Measurements from ENCODE around the gene PLD3.
"Not testable (repeated sequence)": the region's sequence is repeated elsewhere in the genome, so short reads cannot be mapped to it uniquely, and the experiment has no call there.

PLD3 gene

DNA sequence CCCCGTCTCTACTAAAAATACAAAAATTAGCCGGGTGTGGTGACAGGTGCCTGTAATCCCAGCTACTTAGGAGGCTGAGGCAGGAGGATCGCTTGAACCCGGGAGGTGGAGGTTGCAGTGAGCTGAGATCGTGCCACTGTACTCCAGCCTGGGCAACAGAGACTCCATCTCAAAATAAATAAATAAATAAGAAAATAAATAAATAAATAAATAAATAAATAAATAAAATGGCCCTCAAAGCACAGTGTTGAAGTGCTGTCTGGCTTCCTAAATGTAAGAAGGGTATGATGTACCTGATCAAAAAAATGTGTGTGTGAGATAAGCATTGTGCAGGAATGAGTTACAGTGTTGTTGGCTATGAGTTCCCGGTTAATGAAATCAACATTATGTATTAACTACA is 15.4 kb upstream of the PLD3 start:
- not testable (repeated sequence) for DNase-seq

DNA sequence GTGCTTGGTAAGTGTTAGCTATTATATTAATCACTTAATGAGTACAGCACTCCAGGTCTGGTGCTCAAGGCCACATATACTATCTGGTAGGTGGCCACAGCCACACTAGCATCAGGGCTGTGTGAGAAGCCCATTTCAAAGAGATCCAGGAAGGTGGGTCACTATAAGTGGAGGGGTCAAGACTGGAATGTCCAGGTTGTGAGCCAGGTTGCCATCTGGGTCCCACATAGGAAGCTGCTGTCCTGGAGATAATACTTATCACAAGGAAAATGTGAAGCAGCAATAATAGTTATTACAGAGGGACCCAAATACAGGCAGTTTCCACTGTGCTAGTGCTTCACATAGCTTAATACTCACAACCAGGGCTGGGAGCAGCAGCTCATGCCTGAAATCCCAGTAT is 13.4 kb upstream of the PLD3 start:
- DNase-seq, result no peak

DNA sequence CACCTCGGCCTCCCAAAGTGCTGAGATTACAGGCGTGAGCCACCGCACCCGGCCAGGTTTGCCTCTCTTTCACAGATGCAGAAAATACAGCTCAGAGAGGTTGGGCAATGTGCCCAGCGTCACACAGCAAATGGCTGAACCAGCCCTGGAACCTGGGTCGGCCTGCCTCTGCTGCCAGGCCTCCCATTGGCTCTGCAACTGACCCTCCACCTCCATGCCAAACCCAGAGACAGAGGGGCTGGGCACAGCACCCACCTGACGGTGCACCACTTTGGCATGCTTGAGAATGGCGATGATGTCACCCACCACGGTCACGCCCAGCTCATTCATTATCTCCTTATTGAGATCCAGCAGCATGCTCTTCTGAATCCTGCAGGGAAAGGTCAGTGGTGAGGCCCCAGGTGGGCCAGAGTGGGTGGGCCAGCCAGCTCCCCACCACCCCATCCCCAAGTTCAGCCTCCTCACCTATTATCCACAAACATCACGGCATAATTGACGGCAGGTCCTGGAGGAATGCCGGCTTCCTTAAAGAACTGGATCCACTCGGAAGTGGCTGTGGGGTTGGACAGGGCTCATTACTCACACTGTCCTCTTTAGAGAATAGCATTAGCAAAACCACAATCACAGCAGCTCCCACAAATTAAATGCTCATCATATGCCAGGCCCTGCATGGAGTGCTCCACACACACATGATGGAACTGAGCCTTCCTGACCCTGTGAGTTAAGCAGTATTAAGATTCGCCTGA is 12.5 kb upstream of the PLD3 start:
- no peak for DNase-seq

DNA sequence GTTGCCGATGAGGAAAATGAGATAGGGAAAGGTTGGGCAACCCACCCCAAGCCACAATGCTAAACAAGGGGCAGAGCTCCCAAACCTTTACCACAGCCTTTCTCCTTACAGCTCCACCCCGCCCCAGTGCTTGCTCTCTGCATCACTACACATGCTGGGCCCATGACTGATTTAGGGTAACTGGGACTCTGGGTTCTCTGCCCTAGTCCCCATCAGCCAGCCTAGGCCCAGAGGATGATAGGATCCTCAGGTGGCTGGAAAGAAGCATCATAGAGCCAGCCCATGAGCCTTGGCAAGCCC is 11.9 kb upstream of the PLD3 start:
- no peak for DNase-seq

DNA sequence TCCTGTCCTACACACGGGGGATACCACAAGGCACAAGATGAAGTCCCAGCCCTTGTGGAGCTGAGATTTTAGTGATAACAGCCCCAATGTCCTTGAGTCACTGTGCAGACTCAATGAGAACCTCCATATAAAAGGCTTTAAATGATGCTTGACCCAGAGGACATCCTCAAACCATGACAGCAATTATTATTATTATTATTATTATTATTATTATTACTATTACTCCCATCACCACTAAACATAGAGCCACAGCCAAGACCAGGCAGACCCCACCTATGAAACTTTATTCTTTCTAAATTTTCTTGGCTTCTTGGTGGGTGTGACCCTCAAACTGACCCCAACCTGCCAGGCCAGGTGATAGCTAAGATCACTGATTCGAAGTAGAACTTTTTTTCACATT is 11.4 kb upstream of the PLD3 start:
- no peak for DNase-seq

DNA sequence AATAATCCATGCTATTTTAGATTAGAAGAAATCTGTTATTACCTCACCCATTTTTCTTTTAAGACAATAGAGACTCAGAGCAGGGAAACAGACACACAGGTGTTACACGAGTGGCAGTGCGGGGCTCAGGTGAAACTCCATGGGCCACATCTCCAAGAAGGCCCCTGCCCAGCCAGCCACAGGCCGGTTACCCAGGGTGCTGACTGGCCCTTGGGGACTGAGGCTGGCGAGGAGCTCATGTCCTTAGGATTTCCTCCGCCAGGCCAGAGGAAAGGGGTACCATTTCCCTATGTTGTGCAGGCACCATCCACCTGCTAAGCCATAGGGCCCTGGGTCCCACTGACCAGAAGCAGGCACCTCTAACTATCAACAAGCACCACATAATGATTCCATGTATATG is 10.9 kb upstream of the PLD3 start:
- no peak for DNase-seq

DNA sequence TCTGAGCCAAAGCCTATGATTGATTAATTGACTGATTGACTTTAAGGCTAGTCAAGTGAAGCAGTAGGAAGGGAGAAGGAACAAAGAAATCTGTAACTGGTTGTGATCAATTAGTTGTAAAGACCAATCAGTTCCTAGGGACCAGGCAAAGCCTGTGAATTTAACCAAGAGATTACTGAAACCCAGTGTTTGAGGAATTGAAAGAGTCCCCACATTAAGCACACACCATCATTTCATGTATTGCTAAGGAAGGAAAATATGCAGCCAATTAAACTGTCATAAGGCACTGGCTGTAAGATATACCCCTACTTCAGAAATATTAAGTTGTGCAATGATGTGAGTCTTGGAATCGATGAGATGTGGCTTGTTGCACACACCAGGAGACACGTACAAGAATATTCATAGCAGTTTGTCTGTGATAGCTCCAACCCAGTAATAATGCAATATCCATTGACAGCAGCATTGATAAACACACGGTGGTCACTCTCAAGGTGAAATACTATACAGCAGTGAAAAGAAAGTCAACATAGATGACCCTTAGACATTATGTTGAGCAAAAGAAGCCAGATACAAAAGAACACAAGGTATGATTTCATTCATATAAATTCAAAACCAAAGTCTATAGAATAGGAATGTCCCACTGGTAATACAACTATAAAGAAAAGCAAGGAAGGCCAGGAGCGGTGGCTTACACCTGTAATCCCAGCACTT is 9.3 kb upstream of the PLD3 start:
- no peak for DNase-seq

DNA sequence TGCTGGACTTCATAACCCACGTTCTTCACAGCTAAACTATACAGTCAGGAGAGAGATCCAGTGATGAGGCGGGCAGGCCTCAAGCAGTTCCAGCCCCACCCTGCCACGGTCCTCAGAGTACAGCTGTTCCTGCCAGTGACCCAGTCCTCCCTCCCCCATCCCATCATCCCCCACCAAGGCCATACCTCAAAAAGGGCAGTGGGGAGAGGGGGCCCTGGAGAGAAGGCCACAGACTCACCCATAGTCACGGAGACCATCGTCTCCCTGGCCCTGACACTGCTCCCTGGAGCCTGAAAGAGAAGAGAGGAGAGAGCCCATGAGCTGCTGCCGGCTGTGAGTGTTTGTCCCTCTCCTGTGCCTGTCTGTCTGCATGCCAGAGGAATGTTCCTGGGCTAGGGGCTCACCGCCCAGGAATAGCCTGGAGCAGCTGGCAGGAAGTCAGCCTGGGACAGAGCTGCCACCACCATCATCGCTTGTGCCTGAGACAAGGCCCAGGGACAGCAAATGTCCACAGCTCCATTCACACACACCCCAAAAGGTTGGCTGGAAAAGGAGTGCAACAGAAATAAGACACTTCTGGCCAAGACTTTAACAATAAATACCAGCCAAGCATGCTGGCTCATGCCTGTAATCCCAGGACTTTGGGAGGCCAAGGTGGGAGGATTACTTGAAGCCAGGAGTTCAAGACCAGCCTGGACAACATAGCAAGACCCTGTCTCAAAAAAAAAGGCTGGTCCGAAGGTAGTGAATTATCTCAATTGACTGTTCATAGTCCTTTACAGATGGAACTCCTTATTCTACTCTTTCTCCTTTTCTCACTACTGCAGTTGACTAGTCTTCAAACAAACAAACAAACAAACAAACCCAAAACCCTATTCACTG is 6.7 kb upstream of the PLD3 start:
- DNase-seq, result no peak

DNA sequence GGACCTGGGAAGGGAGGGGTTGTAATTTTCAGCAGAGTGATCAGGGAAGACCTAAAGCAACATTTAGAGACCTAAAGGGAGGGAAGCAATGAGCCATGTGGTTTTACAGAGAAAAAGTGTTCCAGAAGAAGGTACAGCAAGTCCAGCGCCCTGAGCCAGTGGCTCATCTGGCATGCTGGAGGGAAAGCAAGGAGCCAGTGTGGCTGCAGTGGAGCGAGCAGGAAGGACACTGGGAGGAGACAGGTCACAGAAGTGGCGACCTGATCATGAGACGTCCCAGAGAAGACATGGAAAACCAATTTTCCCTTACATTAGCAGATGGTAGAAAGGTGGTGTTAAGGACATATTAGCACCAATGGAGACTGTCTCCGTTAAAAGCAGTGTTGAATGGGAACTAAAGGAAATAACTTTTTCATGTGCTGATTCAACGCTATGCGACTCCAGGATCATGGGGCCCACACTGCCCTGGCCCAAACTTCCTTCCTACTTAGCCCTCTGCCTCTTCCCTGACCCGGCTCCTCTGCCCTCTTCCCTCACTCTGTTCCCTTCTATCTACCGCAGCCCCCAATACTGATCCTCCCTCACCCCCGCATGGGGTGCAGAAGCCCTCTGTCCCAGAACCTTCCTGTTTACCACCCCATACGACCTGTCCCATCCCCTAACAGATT is 5.7 kb upstream of the PLD3 start:
- no peak for DNase-seq

DNA sequence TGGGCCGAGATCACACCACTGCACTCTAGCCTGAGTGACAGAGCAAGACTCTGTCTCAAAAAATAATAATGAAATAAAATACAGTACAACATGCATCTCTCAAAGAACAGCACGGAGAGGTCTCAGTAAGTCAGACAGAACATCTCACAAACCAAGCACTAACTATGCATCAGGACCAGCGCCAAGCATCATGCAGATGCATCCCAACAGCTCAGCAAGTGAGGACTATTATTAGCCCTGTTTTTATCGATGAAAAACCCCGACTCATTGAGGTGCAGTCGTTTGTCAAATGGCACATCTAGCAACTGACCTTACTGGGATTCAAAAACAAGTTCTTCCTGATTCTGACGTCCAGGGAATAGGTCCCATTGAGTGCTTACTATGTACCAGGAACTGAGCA is 4.1 kb upstream of the PLD3 start:
- DNase-seq, result no peak

DNA sequence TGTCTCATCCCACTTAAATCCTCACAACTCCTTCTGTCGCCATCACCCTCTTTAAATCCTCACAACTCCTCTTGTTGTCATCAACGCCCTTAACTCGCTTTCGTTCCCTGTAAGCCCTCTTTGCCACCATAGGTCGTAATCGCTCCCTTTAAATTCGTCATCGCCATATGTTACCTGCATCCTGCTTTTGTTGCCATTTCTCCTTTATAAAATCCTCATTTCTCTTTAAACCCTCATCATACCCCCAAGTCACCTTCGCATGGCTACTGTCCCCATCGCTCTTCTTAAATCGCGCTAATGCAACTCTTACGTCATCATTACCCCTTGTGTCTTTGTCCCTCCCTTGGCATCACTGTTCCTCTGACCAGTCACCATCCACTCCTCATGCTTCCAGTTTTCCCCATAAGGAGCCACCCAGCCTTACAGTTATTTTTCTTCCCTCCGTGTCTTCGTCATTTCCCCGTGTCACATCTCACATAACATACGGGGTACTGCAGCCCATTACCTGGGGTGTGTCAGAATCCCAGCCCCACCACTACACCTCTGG is 539 bp downstream of the PLD3 start:
- DNase-seq, result peak; percentile 16

DNA sequence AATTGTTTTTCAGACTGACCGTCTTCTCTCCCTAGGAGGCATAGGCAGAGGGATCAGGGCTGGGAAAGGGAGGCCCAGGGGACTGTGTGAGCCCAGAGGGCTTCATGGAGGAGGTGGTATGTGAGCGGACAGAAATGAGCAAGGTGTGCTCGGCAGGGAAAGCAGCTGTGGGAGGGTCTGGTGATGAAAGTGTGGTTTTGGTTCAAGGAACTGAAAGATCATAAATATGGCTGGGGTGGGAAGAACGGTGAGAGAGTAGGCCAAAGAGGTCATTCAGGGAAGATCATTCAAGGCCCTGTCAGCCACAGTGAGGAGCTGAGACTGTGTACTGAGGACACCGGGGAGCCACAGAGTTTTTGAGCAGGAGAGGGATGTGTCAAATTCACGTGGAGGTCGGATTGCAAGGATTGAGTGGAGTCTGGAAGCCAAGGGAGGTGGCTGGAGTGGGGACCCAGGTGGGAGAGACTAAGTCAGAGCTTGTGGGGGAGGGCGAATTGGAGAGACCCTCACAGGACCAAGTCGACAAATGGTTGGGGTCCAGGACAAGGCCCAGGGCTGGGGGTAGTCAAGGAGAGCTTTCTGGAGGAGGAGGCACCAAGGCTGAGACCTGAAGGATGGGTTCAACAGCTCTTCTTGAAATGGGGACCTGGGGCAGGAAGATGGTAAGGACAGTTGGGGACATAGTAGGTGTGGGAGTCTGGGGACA is 7.6 kb downstream of the PLD3 start:
- no peak for DNase-seq

DNA sequence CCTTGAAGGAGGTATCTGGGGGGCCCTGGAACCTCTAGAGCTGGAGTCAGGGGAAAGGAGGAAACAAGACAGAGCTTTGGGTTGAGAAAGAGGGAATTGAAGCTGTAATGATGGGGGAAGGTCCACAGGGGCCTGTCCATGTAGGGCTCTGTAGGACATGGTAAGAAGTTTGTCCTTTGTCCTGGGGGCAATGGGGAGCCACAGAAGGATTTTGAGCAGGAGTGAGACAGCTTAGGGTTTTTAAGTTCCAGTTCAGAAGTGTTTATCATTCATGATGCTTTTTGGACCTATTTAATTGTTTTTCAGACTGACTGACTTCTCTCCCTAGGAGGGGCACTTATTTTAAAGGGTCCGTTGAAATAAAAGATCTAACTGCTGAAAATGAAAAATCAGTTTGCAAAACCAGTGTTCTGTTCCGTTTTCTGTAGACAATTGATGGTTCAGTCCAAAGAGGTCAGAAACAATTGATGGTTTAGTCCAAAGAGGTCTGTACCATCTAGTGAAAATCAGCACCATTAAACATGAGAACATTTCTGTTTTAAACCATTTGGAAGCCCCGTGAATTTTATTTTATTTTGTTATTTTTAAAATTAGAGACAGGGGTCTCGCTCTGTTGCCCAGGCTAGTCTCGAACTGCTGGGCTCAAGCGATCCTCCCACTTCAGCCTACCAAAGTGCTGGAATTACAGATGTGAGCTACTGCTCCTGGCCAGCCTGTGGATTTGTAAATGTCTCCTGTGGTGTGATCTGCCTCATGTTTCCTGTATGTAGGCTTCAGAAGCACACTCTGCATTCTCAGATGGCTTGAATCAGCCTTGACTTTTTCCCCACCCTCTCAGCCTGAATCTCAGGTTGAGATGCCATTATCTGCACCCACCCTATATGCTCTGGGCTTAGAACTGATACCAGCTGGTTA is 8.4 kb downstream of the PLD3 start:
- DNase-seq, result no peak

DNA sequence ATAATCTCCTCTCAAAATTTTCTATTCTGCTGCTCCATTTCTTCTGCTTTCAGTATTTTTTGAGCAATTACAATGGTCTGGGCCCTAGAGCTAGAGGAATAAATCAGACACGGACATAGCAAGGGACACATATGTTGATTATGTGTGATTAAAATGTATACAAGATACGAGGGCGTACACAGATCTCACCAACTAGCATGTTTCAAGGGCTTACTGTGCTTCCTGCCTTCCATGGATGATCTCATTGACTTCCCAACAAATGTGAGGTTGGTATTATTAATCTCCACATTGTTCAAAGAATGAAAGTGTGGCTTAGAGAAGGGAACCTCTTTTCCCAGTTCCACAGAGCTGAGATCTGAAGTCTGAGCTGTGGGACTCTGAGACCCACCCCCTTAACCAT is 9.1 kb downstream of the PLD3 start:
- no peak for DNase-seq

DNA sequence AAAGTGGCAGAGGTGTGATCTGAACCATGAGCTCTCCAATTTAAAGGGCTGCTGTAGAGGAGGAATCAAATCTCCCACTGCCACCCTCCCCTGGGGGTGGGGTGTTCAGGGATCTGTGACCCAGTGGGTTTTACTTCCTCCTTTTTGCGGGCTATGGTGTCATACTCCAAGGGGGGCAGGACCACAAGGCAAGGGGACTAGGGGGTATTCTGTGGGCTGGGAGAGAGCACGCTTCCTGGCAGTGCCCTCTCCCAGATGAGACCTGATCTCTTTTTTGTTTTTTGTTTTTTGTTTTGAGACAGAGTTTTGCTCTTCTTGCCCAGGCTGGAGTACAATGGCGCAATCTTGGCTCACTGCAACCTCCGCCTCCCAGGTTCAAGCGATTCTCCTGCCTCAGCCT is 10.3 kb downstream of the PLD3 start:
- DNase-seq, result no peak

DNA sequence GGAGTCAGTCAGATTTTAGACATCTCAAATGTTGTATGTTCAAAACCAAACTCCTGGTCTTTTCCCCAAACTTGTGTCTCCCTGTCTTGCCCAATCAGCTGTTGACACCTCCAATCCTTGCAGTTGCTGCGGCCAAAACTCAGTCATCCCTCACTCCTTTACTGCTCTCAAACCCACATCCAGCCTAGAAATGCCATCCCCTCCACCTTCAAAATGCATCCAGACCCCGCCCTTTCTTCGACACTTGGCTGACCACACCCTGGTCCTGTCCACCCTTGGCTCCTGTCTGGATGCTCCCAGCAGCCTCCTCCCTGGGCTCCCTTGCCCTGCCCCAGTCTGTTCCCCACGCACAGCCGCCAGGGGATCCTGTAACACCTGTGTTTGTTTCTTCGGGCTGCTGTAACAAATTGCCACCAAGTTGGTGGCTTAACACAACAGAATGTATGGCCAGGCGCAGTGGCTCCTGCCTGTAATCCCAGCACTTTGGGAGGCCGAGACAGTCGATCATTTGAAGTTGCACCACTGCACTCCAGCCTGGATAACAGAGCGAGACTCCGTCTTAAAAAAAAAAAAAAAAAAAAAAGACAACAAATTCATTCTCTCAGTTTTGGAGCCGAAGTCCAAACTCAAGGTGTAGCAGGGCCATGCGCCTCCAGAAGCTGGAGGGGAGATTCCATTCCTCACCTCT is 11.7 kb downstream of the PLD3 start:
- DNase-seq, result no peak

DNA sequence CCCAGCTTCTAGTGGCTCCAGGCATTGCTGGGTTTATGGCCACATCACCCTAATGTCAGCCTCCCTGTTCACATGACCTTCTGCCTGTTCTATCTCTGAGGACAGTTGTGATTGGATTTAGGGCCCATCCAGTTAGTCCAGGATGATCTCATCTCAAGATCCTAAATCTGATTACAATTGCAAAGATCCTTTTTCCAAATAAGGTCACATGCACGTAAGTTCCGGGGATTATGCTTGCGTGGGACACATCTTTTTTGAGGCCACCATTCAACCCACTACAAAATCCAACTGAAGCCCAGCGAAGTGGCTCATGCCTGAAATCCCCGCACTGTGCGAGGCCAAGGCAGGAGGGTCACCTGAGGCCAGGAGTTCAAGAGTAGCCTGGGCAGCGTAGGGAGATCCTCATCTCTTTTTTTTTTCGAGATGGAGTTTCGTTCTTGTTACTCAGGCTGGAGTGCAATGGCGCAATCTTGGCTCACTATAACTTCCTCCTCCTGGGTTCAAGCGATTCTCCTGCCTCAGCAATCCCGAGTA is 12.3 kb downstream of the PLD3 start:
- no peak for DNase-seq

DNA sequence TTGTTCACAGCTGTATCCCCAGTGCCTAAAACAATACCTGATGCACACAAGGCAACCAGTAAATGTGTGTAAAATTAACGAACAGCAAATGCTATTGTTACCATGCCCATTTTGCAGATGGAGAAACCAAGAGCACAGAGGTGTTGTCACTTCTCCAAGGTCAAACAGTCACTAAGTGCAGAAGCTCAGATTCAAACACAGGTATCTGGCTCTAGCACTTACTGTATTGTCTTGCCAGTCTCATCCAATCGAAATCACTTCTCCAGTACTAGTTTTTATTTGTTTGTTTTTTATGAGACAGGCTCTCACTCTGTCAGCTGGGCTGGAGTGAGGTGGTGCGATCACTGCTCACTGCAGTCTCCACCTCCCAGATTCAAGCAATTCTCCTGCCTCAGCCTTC is 13.7 kb downstream of the PLD3 start:
- DNase-seq, result no peak

DNA sequence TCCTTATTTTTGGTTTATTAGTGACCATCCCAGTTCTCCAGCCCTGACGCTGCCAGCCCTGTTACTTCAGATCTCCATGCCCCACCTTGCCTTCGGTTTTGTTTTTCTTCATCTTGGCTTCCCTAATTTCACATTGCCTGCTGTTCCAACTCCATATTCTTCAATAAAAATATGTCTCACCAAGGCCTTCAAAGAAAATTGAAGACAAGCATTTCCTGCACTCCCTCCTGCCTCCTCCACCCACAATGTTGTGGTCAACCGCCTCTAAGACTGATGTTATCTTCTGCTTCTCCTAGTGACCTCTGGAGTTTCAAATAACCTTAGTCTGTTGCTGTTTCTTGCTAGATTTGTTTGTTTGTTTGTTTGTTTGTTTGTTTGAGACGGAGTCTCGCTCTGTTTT is 14.6 kb downstream of the PLD3 start:
- DNase-seq, result no peak

DNA sequence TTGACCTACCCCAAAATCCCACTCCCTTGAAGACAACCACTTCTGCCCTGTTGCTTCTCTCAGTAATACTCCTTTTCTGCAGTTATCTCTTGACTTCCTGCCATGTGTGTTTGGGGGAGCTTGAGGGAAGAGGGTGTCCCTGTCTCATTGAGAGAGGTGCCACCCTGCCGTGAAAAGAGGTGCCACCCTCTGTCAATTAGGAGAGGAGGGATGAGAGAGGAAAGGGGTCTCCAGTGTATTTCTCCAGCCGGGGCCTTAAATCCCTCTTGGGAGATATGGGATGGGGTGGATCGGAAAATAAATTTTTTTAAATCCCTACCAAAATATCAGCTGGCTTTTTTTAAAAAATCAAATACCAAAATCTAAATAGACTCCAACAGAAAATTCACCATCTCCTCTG is 16.5 kb downstream of the PLD3 start:
- no peak for DNase-seq

Data from stimulated activated CD4-positive, alpha-beta T cell treated with anti-CD3 and anti-CD28 coated beads, Interleukin-4, amount 100 ng/mL, for 24 hours (primary cell).